ENCODE measurements around the gene KANSL1. TPM values are rescaled to one million over a fixed set of nuclear protein-coding genes. Genes with fewer than 3 reads are reported as not detected.
"Not testable (repeated sequence)": the region's sequence is repeated elsewhere in the genome, so short reads cannot be mapped to it uniquely, and the experiment has no call there.

The KANSL1 gene
- polyA plus RNA-seq, 1 of the 3 experiments (the other 2 are of a cell fraction), result 10.0 TPM

- Histone ChIP-seq H3K4me1 (ENCODE audit: control insufficient read depth in 1 of 2, insufficient read depth in 2 of 2, low read depth in 1 of 2, low read length in 1 of 2) (peaks cover 2 to 3% of the 10 kb centered on the region in 2 experiments; a peak in 2 of 4 replicates), H3K4me2 (no peak overlapping the region), H3K9ac (no peak overlapping the region), H3K4me3 (ENCODE audit: low read depth in 2 of 2, low read length in 1 of 2) (no peak overlapping the region), H3K79me2 (ENCODE audit: insufficient read depth) (peaks cover 100% of the 10 kb centered on the region), H3K27me3 (ENCODE audit: insufficient read depth) (no peaks in the 10 kb centered on the region), H3F3A (replicated peaks; ENCODE audit: insufficient read depth) (no peaks in the 10 kb centered on the region), H3K27ac (ENCODE audit: low read depth in 2 of 2, low read length in 1 of 2) (no peak overlapping the region), H3K36me3 (replicated peaks in 1 of 2; ENCODE audit: control insufficient read depth in 1 of 2, insufficient read depth in 2 of 2, low read length in 1 of 2) (no peaks in the 10 kb centered on the region), H2AFZ (ENCODE audit: low read depth) (no peak overlapping the region), H3K9me2 (no peaks in the 10 kb centered on the region), H4K20me1 (ENCODE audit: insufficient read depth) (peaks cover 100% of the 10 kb centered on the region), H3K9me3 (no peaks in the 10 kb centered on the region)
- 96% methylated on average over 7 of the region's 7 CpGs for WGBS (ENCODE audit: low lambda C conversion rate)
- ChIA-PET POLR2A (interaction anchor here (0.7 kb wide), 1 partner anchor 308 kb away, joined by 3 read pairs; no protein-coding TSS in a partner anchor), CTCF (interaction anchor here (0.8 to 3.9 kb wide), 4 partner anchors 9 to 140 kb away, joined by 3 to 26 read pairs (median 8); partner anchors contain the start of gene KANSL1)
- DNase-seq, result no peak
- no peak for TF ChIP-seq GABPA (IDR thresholded peaks at IDR 0.05; ENCODE audit: low read depth)
- TF ChIP-seq CHD2 (IDR thresholded peaks at IDR 0.05; ENCODE audit: low read length, partially characterized antibody), result no peak
- TF ChIP-seq ELF1 (IDR thresholded peaks at IDR 0.05), result no peak
- no peak for TF ChIP-seq EP300 (IDR thresholded peaks at IDR 0.05; ENCODE audit: borderline replicate concordance in 1 of 2, low read depth in 1 of 2, low read length in 1 of 2)
- no peak for TF ChIP-seq PBX3 (IDR thresholded peaks at IDR 0.05)
- TF ChIP-seq SIN3A (IDR thresholded peaks at IDR 0.05; ENCODE audit: borderline replicate concordance, low read depth, low read length), result no peak
- TF ChIP-seq FOXM1 (IDR thresholded peaks at IDR 0.05; ENCODE audit: low read depth), result no peak
- TF ChIP-seq NFIC (IDR thresholded peaks at IDR 0.05; ENCODE audit: borderline replicate concordance), result no peak
- TF ChIP-seq TEAD4 (IDR thresholded peaks at IDR 0.05; ENCODE audit: borderline replicate concordance, insufficient read depth), result no peak
Observed at GRCh38 chr17:46184696-46185095, 8.5 kb downstream of the KANSL1 start.

GRCh38 chr17:46183383-46183782, 9.8 kb downstream of the KANSL1 start:
- H3K9me2 ChIP-seq; H3K9ac ChIP-seq; H3K4me2 ChIP-seq; H3K9me3 ChIP-seq; DNase-seq; H3K27ac ChIP-seq (ENCODE audit: low read depth in 2 of 2, low read length in 1 of 2); POLR2A ChIA-PET; H2AFZ ChIP-seq (ENCODE audit: low read depth); H3K36me3 ChIP-seq (replicated peaks in 1 of 2; ENCODE audit: control insufficient read depth in 1 of 2, insufficient read depth in 2 of 2, low read length in 1 of 2); H3F3A ChIP-seq (replicated peaks; ENCODE audit: insufficient read depth); H3K4me3 ChIP-seq (ENCODE audit: low read depth in 2 of 2, low read length in 1 of 2); H3K27me3 ChIP-seq (ENCODE audit: insufficient read depth): not testable (repeated sequence)
- peaks cover 2 to 14% of the 10 kb centered on the region in 2 experiments for H3K4me1 ChIP-seq (ENCODE audit: control insufficient read depth in 1 of 2, insufficient read depth in 2 of 2, low read depth in 1 of 2, low read length in 1 of 2)
- H3K79me2 ChIP-seq (ENCODE audit: insufficient read depth), result peaks cover 100% of the 10 kb centered on the region
- CTCF ChIA-PET, result interaction anchor here (1.0 to 3.9 kb wide), 4 partner anchors 10 to 139 kb away, joined by 3 to 26 read pairs (median 8); partner anchors contain the start of gene KANSL1
- peaks cover 100% of the 10 kb centered on the region for H4K20me1 ChIP-seq (ENCODE audit: insufficient read depth)
- 97% methylated on average over 7 of the region's 7 CpGs for WGBS (ENCODE audit: low lambda C conversion rate)

DNA sequence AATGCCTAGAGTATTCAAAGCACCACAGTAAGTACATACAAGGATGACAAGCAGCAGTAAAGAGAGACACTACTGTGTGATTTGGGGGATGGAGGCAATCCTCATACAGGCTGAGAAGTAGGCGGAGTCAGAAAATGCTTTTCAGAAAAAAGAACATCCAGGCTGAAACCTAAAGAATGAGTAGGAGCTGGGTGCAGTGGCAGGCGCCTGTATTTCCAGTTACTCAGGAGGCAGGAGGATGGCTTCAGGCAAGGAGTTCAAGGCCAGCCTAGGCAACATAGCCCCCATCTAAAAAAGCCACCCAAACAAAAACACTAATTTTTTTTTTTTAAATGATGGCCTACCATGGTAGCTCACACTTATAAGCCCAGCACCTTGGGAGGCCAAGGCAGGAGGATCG, 10.3 kb downstream of the KANSL1 start:
- WGBS (ENCODE audit: low lambda C conversion rate), result 99% methylated on average over 3 of the region's 3 CpGs
- Histone ChIP-seq H3K4me2 (no peak overlapping the region), H3K27ac (ENCODE audit: low read depth in 2 of 2, low read length in 1 of 2) (no peak overlapping the region), H3K4me1 (ENCODE audit: control insufficient read depth in 1 of 2, insufficient read depth in 2 of 2, low read depth in 1 of 2, low read length in 1 of 2) (peaks cover 2 to 14% of the 10 kb centered on the region in 2 experiments), H3K36me3 (replicated peaks in 1 of 2; ENCODE audit: control insufficient read depth in 1 of 2, insufficient read depth in 2 of 2, low read length in 1 of 2) (no peaks in the 10 kb centered on the region), H3K4me3 (ENCODE audit: low read depth in 2 of 2, low read length in 1 of 2) (no peak overlapping the region), H2AFZ (ENCODE audit: low read depth) (no peak overlapping the region), H3F3A (replicated peaks; ENCODE audit: insufficient read depth) (no peaks in the 10 kb centered on the region), H3K9ac (no peak overlapping the region), H3K9me3 (no peaks in the 10 kb centered on the region), H3K79me2 (ENCODE audit: insufficient read depth) (peaks cover 100% of the 10 kb centered on the region), H4K20me1 (ENCODE audit: insufficient read depth) (peaks cover 100% of the 10 kb centered on the region), H3K27me3 (ENCODE audit: insufficient read depth) (no peaks in the 10 kb centered on the region), H3K9me2 (no peaks in the 10 kb centered on the region)
- DNase-seq, result no peak
- ChIA-PET POLR2A (no interaction called here), CTCF (interaction anchor here (1.7 to 3.9 kb wide), 3 partner anchors 10 to 139 kb away, joined by 4 to 26 read pairs (median 12); partner anchors contain the start of gene KANSL1)
- TF ChIP-seq, protein P1, sequence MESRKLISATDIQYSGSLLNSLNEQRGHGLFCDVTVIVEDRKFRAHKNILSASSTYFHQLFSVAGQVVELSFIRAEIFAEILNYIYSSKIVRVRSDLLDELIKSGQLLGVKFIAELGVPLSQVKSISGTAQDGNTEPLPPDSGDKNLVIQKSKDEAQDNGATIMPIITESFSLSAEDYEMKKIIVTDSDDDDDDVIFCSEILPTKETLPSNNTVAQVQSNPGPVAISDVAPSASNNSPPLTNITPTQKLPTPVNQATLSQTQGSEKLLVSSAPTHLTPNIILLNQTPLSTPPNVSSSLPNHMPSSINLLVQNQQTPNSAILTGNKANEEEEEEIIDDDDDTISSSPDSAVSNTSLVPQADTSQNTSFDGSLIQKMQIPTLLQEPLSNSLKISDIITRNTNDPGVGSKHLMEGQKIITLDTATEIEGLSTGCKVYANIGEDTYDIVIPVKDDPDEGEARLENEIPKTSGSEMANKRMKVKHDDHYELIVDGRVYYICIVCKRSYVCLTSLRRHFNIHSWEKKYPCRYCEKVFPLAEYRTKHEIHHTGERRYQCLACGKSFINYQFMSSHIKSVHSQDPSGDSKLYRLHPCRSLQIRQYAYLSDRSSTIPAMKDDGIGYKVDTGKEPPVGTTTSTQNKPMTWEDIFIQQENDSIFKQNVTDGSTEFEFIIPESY (IDR thresholded peaks at IDR 0.05; ENCODE audit: borderline replicate concordance, low read depth), result no peak
- TF ChIP-seq CHD2 (IDR thresholded peaks at IDR 0.05; ENCODE audit: low read length, partially characterized antibody) (no peak), ELF1 (IDR thresholded peaks at IDR 0.05) (no peak), MXI1 (IDR thresholded peaks at IDR 0.05; ENCODE audit: low read depth, low read length) (no peak), YY1 (IDR thresholded peaks at IDR 0.05; ENCODE audit: low read depth) (no peak), JUND (IDR thresholded peaks at IDR 0.05) (no peak), EZH2phosphoT487 (IDR thresholded peaks at IDR 0.05; ENCODE audit: borderline replicate concordance, low read depth) (no peak), GABPA (IDR thresholded peaks at IDR 0.05; ENCODE audit: low read depth) (no peak), TEAD4 (IDR thresholded peaks at IDR 0.05; ENCODE audit: borderline replicate concordance, insufficient read depth) (no peak), PBX3 (IDR thresholded peaks at IDR 0.05) (no peak), SIN3A (IDR thresholded peaks at IDR 0.05; ENCODE audit: borderline replicate concordance, low read depth, low read length) (no peak), USF1 (IDR thresholded peaks at IDR 0.05; ENCODE audit: borderline replicate concordance, low read depth) (no peak)
